Fibroblast of lung (primary cell): Measurements from ENCODE around the gene TSPAN9.

Experiments used
- CTCF ChIP-seq, 2 donors: IDR thresholded peaks in 1 of 2; conservative IDR thresholded peaks in 1 of 2; 1 replicate in 1 of 2; 2 replicates in 1 of 2; pipeline ENCODE4 v1.5.1; 2011 to 2012; ENCODE audit warnings: low read length in 2 of 2, control low read depth in 1 of 2, inconsistent platforms in 1 of 2, low read depth in 1 of 2, mild to moderate bottlenecking in 1 of 2
- EZH2 ChIP-seq: IDR thresholded peaks from 2 replicates; pipeline ENCODE4 v1.5.1; 2012; ENCODE audit warnings: low read length, control low read depth, mild to moderate bottlenecking; ENCODE audit errors: missing control alignments

- no peak for TF ChIP-seq CTCF (conservative IDR thresholded peaks at IDR 0.05 in 1 of 2, IDR thresholded peaks at IDR 0.05 in 1 of 2; ENCODE audit: low read depth in 1 of 2, low read length in 2 of 2)
- TF ChIP-seq EZH2 = no peak
Observed at GRCh38 chr12:3295225-3295624, 218.0 kb downstream of the TSPAN9 start.
